Measurements from ENCODE around the gene SLC6A18.

DNA sequence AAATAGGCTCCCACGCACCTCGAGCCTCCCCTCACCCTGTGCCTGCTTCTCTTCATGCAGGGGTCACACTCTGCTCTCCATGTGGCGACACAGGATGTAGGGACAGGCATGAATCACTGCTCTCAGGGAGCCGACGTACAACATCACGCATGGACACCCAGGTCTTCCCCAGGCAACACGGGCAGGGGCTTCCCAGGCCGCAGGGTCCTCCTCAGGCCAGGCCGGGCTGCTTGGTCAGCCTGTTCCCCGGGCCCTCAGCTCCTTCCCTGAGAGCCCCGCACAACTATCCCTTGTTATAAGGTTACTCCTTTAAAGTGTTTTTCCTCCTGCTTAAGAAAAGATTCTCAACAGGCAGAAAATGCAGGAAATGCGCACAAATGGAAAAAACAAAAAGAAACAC lies 1.1 kb downstream of the SLC6A18 start:
- TF ChIP-seq EZH2phosphoT487 (IDR thresholded peaks at IDR 0.05; ENCODE audit: low read depth, severe bottlenecking, unreplicated experiment) (no peak), EZH2 (IDR thresholded peaks at IDR 0.05; ENCODE audit: borderline replicate concordance) (no peak)
- TF ChIP-seq, protein P1, sequence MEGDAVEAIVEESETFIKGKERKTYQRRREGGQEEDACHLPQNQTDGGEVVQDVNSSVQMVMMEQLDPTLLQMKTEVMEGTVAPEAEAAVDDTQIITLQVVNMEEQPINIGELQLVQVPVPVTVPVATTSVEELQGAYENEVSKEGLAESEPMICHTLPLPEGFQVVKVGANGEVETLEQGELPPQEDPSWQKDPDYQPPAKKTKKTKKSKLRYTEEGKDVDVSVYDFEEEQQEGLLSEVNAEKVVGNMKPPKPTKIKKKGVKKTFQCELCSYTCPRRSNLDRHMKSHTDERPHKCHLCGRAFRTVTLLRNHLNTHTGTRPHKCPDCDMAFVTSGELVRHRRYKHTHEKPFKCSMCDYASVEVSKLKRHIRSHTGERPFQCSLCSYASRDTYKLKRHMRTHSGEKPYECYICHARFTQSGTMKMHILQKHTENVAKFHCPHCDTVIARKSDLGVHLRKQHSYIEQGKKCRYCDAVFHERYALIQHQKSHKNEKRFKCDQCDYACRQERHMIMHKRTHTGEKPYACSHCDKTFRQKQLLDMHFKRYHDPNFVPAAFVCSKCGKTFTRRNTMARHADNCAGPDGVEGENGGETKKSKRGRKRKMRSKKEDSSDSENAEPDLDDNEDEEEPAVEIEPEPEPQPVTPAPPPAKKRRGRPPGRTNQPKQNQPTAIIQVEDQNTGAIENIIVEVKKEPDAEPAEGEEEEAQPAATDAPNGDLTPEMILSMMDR (IDR thresholded peaks at IDR 0.05; ENCODE audit: poor library complexity): no peak

Measured in hepatocyte (in vitro differentiated cells).